Central memory CD8-positive, alpha-beta T cell (primary cell): ENCODE data around the gene TMEM209.
"Not testable (repeated sequence)": the region's sequence is repeated elsewhere in the genome, so short reads cannot be mapped to it uniquely, and the experiment has no call there.

Experiments used
- ATAC-seq: fragments of 150-1000 bp; cut with Tn5 transposase; replicated peaks from 2 replicates; pipeline ENCODE4 v1.10.0; 2022; ENCODE audit warnings: mild to moderate bottlenecking, moderate FRiP score, moderate number of reproducible peaks; ENCODE audit not compliant: poor library complexity, severe bottlenecking; ENCODE audit errors: extremely low read depth
- DNase-seq, 2 donors: peaks; one replicate each; pipeline ENCODE4 v3.0.0; 2021; ENCODE audit warnings: low spot score in 2 of 2
- H3K27ac Mint-ChIP-seq: one replicate; pipeline ENCODE4 v1.8.0; 2022; ENCODE audit warnings: low read depth, mild to moderate bottlenecking, moderate library complexity, mixed read lengths
- H3K27me3 Mint-ChIP-seq: one replicate; pipeline ENCODE4 v1.8.0; 2022; ENCODE audit warnings: mixed read lengths
- H3K36me3 Mint-ChIP-seq: one replicate; pipeline ENCODE4 v1.8.0; 2022; ENCODE audit warnings: mild to moderate bottlenecking, moderate library complexity, mixed read lengths; ENCODE audit not compliant: insufficient read depth
- H3K4me1 Mint-ChIP-seq: one replicate; pipeline ENCODE4 v1.8.0; 2022; ENCODE audit warnings: mixed read lengths
- H3K4me3 Mint-ChIP-seq: one replicate; pipeline ENCODE4 v1.8.0; 2022; ENCODE audit warnings: mild to moderate bottlenecking, moderate library complexity, mixed read lengths
- H3K9me3 Mint-ChIP-seq: one replicate; pipeline ENCODE4 v1.8.0; 2022; ENCODE audit warnings: mixed read lengths

Gene TMEM209

DNA sequence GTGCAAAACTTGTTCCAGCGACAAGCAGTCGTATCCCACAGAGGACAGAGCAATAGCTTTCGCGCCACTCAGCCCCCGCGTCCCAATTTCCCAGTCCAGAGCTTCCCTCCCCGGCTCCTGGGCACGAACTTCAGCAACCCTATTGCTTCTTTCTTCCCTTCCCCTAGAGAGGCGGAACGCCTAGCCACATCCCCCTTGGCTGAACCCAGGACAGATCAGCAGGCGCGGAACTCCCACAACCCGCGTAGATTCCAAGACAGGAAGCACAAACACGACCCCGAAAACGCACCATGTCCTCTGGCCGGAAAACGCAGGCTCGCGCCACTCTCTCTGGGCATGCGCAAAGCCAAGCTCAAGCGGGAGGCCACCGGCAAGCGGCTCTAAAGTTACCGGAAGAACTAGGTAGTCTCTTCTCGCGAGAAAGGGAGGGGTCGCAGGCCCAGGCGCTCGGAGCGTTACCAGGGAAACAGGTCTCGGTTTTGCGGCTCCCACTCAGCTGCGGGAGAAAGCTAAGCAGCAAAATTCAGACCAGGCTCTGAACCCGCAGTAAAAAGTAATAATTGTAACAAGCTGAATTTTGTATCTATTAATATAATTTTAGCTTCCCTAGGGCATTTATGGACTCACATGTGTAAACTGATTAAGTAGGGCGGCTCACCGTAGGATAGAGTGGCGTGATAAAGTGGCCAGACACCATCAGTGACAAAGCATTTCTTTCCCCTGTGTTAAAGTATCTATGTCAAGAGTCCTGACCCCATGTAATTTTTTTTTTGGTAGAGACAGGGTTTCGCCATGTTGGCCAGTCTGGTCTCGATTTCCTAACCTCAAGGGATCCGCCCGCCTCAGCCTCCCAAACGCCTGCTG lies at the start of gene TMEM209:
TMEM209 (minus strand) TSS at position 323 of the 864 bp plus-strand sequence; CDS start at position 292, 31 bp downstream.
- peak within 1 kb of the TSS; percentile 93 for H3K4me3 Mint-ChIP-seq
- no peaks in the 10 kb centered on the region for H3K27me3 Mint-ChIP-seq

DNA sequence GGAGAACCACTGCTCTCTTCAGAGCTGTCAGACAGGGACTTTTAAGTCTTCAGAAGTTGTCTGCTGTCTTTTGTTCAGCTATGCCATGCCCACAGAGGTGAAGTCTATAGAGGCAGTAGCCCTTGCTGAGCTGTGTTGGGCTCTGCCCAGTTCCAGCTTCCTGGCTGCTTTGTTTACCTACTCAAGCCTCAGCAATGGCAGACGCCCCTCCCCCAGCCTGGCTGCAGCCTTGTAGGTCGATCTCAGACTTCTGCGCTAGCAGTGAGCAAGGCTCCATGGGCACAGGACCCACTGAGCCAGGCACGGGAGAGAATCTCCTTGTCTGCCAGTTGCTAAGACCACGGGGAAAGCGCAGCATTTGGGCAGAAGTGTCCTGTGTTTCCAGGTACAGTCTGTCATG lies 49.3 kb upstream of the TMEM209 start:
- no peaks in the 10 kb centered on the region for H3K4me1 Mint-ChIP-seq
- no peak overlapping the region for H3K4me3 Mint-ChIP-seq
- DNase-seq (no peak), ATAC-seq (no peak)
- no peak overlapping the region for H3K27ac Mint-ChIP-seq
- H3K9me3 Mint-ChIP-seq: peaks cover 6% of the 10 kb centered on the region
- peaks cover 61% of the 10 kb centered on the region for H3K27me3 Mint-ChIP-seq
- H3K36me3 Mint-ChIP-seq: peaks cover 2% of the 10 kb centered on the region

More for the DNA sequence above, at the start of gene TMEM209:
- H3K4me1 Mint-ChIP-seq: peaks cover 24% of the 10 kb centered on the region
- H3K27ac Mint-ChIP-seq: peak within 1 kb of the TSS; percentile 98
- no peaks in the 10 kb centered on the region for H3K9me3 Mint-ChIP-seq
- peak; percentile 83 to 86 for DNase-seq
- H3K36me3 Mint-ChIP-seq: peaks cover 29% of the 10 kb centered on the region
- ATAC-seq: peak; percentile 92

DNA sequence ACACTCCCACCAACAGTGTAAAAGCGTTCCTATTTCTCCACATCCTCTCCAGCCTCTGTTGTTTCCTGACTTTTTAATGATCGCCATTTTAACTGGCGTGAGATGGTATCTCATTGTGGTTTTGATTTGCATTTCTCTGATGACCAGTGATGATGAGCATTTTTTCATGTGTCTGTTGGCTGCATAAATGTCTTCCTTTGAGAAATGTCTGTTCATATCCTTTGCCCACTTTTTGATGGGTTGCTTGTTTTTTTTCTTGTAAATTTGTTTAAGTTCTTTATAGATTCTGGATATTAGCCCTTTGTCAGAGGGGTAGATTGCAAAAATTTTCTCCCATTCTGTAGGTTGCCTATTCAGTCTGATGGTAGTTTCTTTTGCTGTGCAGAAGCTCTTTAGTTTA lies 44.4 kb upstream of the TMEM209 start:
- DNase-seq, H3K36me3 Mint-ChIP-seq, ATAC-seq, H3K4me1 Mint-ChIP-seq, H3K27ac Mint-ChIP-seq, H3K4me3 Mint-ChIP-seq, H3K9me3 Mint-ChIP-seq: not testable (repeated sequence)
- H3K27me3 Mint-ChIP-seq: peaks cover 66% of the 10 kb centered on the region

DNA sequence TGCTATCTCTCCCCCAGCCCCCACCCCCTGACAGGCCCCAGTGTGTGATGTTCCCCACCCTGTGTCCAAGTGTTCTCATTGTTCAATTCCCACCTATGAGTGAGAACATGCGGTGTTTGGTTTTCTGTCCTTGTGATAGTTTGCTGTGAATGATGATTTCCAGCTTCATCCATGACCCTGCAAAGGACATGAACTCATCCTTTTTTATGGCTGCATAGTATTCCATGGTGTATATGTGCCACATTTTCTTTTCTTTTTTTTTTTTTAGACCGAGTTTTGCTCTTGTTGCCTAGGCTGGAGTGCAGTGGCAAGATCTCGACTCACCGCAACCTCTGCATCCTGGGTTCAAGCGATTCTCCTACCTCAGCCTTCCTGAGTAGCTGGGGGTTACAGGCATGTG lies 43.6 kb upstream of the TMEM209 start:
- DNase-seq, H3K4me1 Mint-ChIP-seq, ATAC-seq, H3K36me3 Mint-ChIP-seq, H3K27ac Mint-ChIP-seq, H3K9me3 Mint-ChIP-seq, H3K4me3 Mint-ChIP-seq: not testable (repeated sequence)
- H3K27me3 Mint-ChIP-seq: peaks cover 66% of the 10 kb centered on the region

DNA sequence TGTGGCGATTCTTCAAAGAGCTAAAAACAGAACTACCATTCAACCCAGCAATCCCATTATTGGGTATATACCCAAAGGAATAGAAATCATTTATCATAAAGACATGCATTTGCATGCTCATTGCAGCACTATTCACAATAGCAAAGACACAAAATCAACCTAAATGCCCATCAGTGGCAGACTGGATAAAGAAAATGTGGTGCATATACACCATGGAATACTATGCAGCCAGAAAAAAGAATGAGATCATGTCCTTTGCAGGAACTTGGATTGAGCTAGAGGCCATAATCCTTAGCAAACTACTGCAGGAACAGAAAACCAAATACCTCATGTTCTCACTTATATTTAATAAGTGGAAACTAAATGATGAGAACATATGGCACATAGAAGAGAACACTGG lies 41.3 kb upstream of the TMEM209 start:
- not testable (repeated sequence) for H3K27ac Mint-ChIP-seq, H3K9me3 Mint-ChIP-seq, H3K36me3 Mint-ChIP-seq, H3K4me1 Mint-ChIP-seq, DNase-seq, H3K4me3 Mint-ChIP-seq, ATAC-seq
- peaks cover 48% of the 10 kb centered on the region for H3K27me3 Mint-ChIP-seq

DNA sequence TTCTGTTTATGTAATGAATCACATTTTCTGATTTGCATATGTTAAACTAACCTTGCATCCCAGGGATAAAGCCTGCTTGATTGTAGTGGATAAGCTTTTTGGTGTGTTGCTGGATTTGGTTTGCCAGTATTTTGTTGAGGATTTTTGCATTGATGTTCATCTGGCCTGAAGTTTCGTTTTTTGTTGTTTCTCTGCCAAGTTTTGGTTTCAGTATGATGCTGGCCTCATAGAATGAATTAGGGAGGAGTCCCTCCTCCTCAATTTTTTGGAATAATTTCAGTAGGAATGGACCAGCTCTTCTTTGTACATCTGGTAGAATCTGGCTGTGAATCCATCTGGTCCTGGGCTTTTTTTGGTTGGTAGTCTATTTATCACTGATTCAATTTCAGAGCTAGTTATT lies 38.3 kb upstream of the TMEM209 start:
- not testable (repeated sequence) for ATAC-seq, H3K36me3 Mint-ChIP-seq, DNase-seq, H3K4me1 Mint-ChIP-seq, H3K9me3 Mint-ChIP-seq, H3K4me3 Mint-ChIP-seq, H3K27ac Mint-ChIP-seq
- peaks cover 46% of the 10 kb centered on the region for H3K27me3 Mint-ChIP-seq

DNA sequence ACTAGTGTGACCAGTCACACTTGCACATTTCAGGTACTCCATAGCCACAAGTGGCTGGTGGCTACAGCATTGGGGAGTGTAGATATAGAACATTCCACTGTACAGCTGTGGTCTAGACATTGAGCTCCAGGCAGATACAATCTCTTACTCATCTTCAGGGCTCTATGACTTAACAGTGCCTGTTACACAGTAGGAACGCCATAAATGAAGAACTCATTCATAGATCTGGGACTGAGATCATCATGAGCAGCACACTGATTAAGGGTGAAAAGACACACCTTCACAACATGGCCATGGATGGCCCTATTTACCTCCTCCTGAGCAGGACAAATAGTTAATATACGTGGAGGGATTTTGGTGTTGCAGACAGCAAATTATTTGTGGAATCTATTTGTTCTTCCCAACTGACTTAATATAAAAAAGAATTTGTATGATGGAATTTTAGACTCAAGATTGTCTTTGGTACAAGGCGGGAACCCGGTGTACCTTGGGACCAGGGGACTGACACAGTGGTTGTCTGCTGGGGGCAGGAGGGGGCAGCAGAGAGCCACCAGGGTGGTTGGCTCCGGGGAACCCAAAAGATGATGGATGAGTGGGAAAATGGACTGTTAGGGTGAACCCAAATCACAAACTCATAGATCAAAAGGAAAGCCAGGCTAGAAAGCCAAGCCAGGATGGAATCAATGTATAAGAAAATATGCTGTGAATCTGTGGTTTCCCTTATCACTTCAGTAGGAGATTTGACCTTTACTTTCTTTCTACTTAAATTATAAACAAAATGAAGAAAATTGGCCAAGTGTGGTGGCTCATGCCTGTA lies 37.2 kb upstream of the TMEM209 start:
- peaks cover 5% of the 10 kb centered on the region for H3K4me1 Mint-ChIP-seq
- DNase-seq (peak in 1 of 2 donors; percentile 17), ATAC-seq (peak; percentile 65)
- H3K27me3 Mint-ChIP-seq: peaks cover 50% of the 10 kb centered on the region
- H3K9me3 Mint-ChIP-seq: no peaks in the 10 kb centered on the region
- no peak overlapping the region for H3K4me3 Mint-ChIP-seq
- no peak overlapping the region for H3K27ac Mint-ChIP-seq
- no peaks in the 10 kb centered on the region for H3K36me3 Mint-ChIP-seq

DNA sequence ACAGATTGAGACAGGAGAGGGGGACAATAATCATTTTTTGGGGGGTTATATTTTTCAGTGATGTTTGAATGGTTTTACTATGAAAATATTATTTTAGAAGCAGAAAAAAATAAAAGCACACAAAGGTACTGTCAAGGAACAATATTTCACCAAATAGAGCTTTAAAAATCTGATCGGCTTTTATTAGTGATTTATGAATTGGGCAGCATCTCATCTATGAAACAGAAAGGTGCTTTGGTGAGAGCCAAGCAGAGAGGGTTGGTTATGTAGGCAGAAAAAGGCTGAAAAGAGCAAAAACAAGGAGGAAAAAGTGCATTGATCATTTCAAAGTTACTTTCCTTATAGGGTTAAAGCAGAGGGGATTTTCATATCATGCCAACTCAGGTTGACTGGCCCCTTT lies 35.0 kb upstream of the TMEM209 start:
- H3K9me3 Mint-ChIP-seq: no peaks in the 10 kb centered on the region
- no peak overlapping the region for H3K4me3 Mint-ChIP-seq
- DNase-seq (no peak), ATAC-seq (no peak)
- H3K27ac Mint-ChIP-seq: no peak overlapping the region
- H3K27me3 Mint-ChIP-seq: peaks cover 57% of the 10 kb centered on the region
- H3K36me3 Mint-ChIP-seq: no peaks in the 10 kb centered on the region
- H3K4me1 Mint-ChIP-seq: peaks cover 5% of the 10 kb centered on the region

DNA sequence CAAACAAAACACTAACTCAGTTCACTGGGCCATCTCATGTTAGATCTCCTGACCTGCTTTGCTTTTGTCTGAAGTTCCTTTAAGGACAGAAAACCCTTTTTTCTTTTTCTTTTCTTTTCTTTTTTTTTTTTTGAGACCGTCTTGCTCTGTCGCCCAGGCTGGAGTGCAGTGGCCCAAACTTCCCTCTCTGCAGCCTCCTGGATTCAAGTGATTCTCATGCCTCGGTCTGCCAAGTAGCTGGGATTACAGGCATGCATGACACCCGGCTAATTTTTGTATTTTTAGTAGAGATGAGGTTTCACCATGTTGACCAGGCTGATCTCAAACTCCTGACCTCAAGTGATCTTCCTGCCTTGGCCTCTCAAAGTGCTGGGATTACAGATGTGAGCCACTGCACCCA lies 31.2 kb upstream of the TMEM209 start:
- ATAC-seq, H3K4me3 Mint-ChIP-seq, H3K9me3 Mint-ChIP-seq, H3K4me1 Mint-ChIP-seq, H3K36me3 Mint-ChIP-seq, H3K27ac Mint-ChIP-seq, DNase-seq: not testable (repeated sequence)
- H3K27me3 Mint-ChIP-seq: peaks cover 48% of the 10 kb centered on the region

DNA sequence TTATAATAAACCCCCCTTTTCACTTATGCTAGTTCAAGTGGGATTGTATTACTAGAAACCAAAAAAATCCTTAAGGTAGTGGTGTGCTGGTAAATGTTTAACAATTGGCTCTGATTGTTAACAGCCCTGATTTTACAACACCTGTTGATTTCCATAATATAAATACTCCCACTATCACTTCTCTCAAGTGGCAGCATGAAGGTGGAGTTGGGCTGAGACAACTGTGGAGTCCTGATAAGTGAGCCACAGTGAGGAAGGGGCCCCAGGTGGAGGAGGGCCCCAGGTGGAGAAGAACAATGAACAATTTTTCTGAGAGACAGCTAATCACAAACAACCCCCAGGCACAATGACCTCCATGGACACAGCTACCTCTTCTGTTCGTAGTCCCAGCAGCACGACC lies 28.9 kb upstream of the TMEM209 start:
- Mint-ChIP-seq H3K27ac (no peak overlapping the region), H3K27me3 (peaks cover 47% of the 10 kb centered on the region), H3K4me1 (no peaks in the 10 kb centered on the region), H3K9me3 (no peaks in the 10 kb centered on the region), H3K4me3 (no peak overlapping the region), H3K36me3 (no peaks in the 10 kb centered on the region)
- DNase-seq: no peak
- ATAC-seq: no peak

DNA sequence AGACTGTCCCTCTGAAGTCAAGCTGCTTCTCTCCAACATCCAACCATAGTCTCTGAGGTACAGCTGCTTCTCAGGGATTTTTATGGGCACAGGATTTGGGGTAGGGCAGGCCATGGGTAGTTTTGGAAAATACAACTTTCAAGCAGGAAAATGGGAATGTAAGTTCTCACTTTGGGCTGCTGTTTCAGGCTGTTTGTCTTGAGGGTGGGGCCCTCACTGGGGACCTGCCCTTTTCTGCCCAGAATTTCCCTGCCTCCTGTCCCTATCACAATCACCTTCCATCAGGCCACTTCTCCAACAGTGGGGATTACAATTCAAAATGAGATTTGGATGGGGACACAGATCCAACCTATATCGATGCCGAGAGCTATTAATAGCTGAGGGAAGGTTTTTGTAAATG lies 27.0 kb upstream of the TMEM209 start:
- Mint-ChIP-seq H3K27ac (no peak overlapping the region), H3K4me3 (no peak overlapping the region), H3K9me3 (no peaks in the 10 kb centered on the region), H3K27me3 (peaks cover 38% of the 10 kb centered on the region), H3K36me3 (no peaks in the 10 kb centered on the region), H3K4me1 (no peaks in the 10 kb centered on the region)
- ATAC-seq (no peak), DNase-seq (no peak)

DNA sequence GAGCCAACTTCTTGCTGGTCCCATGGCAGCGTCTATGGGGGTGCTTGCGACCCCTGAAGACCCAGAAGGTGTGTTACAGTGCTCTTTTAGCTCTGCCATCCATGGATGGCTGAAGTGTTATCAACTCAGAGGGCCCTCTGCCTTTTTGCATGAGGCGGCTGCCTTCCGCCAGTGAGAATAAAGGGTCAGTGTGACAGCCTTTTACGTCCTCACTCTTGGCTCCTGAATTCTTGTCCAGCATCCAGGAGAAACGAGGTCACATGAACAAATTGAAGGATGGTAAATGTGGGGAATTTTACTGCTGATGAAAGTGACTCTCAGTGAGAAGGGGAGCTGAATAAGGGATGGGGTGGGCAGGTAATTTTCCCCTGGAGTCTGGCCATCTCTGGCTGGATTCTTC lies 26.6 kb upstream of the TMEM209 start:
- peaks cover 34% of the 10 kb centered on the region for H3K27me3 Mint-ChIP-seq
- no peaks in the 10 kb centered on the region for H3K36me3 Mint-ChIP-seq
- H3K27ac Mint-ChIP-seq: no peak overlapping the region
- no peak overlapping the region for H3K4me3 Mint-ChIP-seq
- DNase-seq: no peak
- H3K4me1 Mint-ChIP-seq: no peaks in the 10 kb centered on the region
- H3K9me3 Mint-ChIP-seq: no peaks in the 10 kb centered on the region
- ATAC-seq: no peak

DNA sequence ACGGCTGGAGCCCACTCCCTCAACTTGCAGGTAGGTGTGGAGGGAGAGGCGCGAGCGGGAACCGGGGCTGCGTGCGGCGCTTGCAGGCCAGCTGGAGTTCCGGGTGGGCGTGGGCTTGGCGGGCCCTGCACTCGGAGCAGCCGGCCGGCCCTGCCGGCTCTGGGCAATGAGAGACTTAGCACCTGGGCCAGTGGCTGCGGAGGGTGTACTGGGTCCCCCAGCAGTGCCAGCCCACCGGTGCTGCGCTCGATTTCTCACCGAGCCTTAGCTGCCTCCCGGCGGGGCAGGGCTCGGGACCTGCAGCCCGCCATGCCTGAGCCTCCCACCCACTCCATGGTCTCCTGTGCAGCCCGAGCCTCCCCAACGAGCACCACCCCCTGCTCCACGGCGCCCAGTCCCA lies 24.8 kb upstream of the TMEM209 start:
- not testable (repeated sequence) for H3K4me3 Mint-ChIP-seq, H3K4me1 Mint-ChIP-seq, H3K9me3 Mint-ChIP-seq, H3K36me3 Mint-ChIP-seq, DNase-seq, H3K27ac Mint-ChIP-seq, ATAC-seq
- peaks cover 18% of the 10 kb centered on the region for H3K27me3 Mint-ChIP-seq
